GM11168 (cell line): ENCODE measurements around the gene STRN.
"Not testable (repeated sequence)": the region's sequence is repeated elsewhere in the genome, so short reads cannot be mapped to it uniquely, and the experiment has no call there.

Experiments
- in situ Hi-C: fragments of 300-500 bp; cut with MboI; formaldehyde crosslinking; loops from one replicate; pipeline ENCODE4 v1.12.0; 2022; ENCODE audit warnings: low sequenced_read_pairs; ENCODE audit not compliant: unreplicated experiment

The STRN gene

DNA sequence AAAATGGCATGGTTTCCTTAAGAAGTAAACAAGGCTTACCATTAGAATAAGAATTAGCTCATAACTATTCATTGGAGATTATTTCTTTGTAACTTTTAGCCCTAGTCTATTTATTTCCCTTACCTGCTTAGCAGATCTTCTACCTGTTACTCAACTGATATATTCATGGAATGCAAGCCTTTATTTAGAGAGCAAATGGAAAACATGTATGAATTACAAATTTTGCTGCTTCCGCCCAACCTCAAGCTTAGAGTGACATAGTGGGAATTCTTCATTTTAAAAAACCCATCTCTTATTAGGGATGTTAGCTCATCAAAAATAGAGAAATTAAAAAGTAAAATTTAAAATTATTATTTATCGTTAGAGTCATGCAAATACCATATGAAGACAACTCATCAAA lies 110.9 kb downstream of the STRN start:
- in situ Hi-C loops: no loop called here

DNA sequence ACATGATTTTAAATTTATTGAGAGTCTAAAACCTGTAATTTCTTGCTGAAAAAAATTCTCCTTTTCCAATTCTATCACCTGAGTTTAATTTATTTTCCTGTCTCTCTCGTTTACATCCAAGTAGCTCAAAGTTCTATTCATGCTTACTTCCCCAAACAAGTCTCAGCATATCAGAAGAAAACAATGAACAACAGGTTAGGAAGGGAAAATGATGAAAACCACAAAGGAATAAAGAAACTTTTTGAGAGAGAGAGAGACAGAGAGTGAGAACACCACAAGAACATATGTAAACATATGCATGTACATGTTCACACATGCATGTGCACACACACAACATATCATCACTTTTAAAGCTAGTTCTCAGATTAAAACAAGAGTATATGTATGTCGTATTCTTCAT lies 112.1 kb downstream of the STRN start:
- in situ Hi-C loops: no loop called here

DNA sequence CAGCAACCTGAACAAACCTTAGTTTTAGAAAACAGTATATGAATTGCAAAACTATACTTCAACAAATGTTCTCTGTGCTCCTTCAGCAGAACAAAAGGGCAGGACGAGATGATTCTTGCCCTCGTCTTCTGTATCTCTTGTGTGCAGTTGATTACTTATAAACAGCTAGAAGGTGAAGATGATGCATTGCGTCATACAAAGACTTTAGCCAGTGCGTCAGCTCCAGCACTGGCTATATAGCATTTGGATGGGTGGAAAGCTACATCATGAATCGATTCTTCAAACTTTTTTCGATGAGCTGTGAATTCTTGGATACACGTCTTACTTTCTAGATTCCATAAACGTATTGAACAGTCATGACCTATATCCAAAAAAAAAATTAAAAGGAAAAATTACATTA lies 117.1 kb downstream of the STRN start:
- in situ Hi-C loops: no loop called here

- in situ Hi-C loops: no loop called here
Measured at GRCh38 chr2:36843838-36844237, 122.5 kb downstream of the STRN start.

DNA sequence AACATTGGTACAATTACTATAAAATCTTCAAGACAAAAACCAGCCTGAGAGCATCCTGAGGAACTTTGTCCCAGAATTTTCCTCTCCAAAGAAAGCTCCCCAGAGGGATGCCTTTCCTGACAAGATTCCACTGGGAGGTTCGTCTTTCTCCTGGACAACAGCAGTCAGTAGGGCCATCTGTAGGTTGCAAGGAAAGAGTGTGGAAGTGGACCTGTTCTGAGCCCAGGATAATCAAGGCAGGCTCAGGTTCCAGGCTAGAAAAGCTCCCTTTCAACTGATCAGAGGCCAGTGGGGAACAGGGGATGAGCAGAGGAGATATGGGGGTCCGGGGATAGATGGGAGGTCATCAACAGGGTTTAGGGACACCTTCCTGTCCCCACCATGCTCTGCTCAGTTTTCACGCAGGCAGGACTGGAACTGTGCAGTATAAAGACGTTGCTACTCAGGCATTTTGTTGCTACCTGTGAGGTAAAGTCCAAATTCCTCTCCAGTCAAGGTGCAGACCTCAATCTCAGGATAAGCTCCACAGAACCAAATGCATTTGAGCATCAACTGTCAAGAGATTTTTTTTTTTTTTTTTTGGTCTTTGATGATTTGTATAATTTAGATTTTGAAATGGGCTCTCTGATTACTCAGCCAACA lies 126.2 kb downstream of the STRN start:
- in situ Hi-C loops: no loop called here

DNA sequence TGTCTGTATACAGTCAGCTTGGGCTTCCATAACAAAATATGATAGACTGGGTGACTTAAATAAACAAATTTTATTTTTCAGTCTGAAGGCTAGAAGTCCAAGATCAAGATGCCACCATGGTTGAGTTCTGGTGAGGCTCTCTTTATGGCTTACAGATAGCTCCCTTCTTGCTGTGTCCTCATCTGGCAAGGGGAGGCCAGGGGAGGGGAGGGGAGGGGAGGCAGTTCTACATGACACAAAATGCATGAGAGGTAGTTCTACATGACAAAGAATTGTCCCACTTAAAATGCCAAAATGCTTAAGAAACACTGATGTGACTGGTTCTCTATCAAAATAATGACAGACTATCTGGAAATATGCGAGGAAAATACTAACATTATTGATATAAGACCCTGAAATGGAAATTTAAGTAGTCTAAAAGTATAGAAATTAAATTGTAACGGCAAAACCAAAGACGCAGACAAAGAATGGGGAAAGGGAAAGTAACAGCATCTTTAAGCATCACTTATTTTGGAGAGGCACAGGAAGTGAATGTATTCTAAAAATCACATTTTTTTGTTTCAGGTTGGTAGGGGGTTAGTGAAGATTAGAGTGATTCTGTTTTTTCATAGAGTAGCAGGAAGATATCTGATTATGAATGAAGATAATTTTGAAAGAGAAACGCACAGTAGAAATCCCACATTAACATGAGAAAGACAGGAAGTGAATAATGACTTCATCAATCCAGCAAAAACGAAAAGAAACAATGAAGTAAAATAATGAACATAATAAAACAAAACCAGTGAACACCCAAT lies 131.4 kb downstream of the STRN start:
- in situ Hi-C loops: no loop called here

- in situ Hi-C loops: no loop called here
Measured at GRCh38 chr2:36834203-36834602, 132.1 kb downstream of the STRN start.

- in situ Hi-C loops: no loop called here
Measured at GRCh38 chr2:36831185-36831584, 135.2 kb downstream of the STRN start.

- in situ Hi-C loops: not testable (repeated sequence)
Measured at GRCh38 chr2:36824683-36825082, 141.7 kb downstream of the STRN start.

GRCh38 chr2:36824273-36824672 lies 142.1 kb downstream of the STRN start:
- in situ Hi-C loops: no loop called here

- in situ Hi-C loops: no loop called here
Measured at GRCh38 chr2:36823862-36824261, 142.5 kb downstream of the STRN start.

DNA sequence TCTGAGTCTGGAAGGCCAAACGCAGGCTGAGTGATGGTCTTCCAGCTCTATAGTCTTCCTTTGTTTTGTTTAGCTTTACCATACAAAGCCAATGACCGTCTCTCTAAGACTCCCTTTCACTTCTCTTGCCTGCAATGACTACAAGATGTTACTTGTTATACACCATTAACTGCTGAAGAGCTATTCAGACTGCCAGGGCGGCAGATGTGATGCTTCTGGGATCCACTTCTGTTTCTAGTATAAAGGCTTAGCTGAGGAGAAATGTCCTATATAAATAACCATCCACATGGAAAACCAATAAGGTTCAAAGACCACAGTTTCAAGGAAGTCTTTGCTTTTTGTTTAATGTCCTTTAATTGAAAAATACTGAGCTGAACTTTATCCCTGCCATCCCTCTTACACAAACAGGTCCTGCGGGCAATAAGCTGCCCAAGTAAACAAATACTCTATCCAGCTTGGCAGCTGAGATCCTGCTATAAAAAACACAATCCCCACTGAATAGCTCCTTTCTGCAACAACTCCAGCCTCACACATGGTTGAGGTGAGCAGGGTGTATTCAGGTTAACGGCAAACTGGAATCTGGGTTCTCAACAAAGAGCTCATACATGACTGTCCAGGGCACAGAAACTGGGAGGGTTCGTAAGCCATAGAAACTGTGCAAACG lies 145.3 kb downstream of the STRN start:
- in situ Hi-C loops: no loop called here

DNA sequence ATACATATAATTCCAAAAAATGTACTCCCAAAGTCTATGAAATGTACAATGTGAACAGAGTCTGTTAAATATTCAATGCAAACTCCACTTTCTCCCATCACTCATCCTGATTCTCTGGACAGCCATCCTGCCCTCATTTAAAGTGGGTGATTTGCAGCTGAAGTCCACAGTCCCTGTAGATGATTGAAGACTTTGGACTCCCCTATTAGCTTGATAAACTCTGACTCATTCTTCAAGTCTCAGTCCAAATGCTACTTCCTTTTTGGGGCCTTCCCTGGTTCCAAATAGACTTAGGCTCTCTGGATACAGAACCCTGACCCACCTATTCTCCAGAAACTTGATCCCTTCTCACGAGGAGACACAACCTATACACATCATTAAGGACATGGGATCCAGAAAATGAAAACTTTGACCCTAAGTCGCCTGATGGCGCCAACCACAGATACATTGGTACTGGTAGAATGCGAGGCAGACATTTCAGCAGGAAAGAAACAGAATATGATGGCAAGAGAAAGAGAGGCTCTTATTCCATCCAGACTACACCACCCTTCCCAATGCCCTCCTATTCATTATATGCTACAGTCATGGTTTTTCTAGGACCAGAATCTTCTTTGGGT lies 147.1 kb downstream of the STRN start:
- in situ Hi-C loops: no loop called here

GRCh38 chr2:36818542-36818941 lies 147.8 kb downstream of the STRN start:
- in situ Hi-C loops: no loop called here

DNA sequence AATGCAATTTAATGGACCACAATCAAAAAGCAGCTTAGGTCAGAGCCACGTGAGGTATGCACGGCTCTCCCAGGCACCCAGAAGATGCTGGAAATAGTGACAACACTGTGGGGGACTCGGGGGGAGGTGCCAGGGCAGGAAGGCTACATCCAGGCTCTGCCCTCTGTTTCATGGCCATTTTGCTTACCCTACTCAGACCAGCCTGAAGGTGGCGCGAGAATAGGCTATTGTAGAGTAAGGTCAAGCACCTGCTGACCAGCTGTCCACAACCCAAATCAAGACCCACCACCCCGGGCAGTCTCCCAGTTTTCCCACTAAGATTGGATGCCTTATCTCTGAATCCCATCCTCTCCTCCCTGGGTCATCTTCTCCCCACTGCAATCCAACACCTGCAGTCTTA lies 154.1 kb downstream of the STRN start:
- in situ Hi-C loops: no loop called here

- in situ Hi-C loops: no loop called here
Measured at GRCh38 chr2:36811071-36811470, 155.3 kb downstream of the STRN start.

GRCh38 chr2:36809069-36809445 lies 157.3 kb downstream of the STRN start:
- in situ Hi-C loops: no loop called here

GRCh38 chr2:36808386-36809068 lies 157.8 kb downstream of the STRN start:
- in situ Hi-C loops: no loop called here

DNA sequence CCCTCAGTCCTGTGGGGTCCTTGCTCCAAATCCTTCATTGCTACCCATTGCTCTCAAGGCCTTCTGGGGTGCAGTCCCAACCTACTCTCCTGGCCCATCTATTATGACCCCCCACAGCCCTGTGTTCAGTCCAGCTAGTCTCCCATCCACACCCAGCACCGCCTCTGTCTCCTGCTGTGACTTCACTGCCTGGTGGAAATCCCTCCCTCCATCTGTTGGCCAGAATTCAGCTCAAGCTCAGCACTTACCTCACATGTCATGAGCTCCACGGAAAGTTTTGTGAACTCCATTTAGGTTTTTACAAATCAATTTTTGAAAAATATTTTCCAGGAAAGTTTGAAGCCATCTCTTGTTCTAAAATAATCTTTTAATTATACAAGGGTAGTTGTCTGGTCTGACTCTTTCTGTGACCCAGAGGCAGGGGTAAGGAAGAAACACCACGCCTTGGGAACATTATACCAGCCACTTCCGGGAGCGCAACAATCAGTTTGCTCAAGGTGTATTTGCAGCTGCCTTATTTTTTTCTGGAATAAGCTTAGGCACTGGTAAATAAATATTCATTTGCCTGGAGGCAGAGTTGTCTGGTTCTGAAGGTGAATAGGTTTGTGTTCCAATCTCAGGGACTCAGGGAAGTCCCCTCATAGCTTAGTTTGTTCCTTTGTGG lies 159.0 kb downstream of the STRN start:
- in situ Hi-C loops: no loop called here

GRCh38 chr2:36805635-36806224 lies 160.6 kb downstream of the STRN start:
- in situ Hi-C loops: no loop called here
